Measurements from ENCODE around the gene ANKRD11. TPM values are rescaled to one million over a fixed set of nuclear protein-coding genes. Genes with fewer than 3 reads are reported as not detected.
"Not testable (repeated sequence)": the region's sequence is repeated elsewhere in the genome, so short reads cannot be mapped to it uniquely, and the experiment has no call there.

Gene ANKRD11
- total RNA-seq, 1 experiment from 2014 or later = 266 TPM

- H3K9me2 ChIP-seq (ENCODE audit: insufficient read depth) = no peaks in the 10 kb centered on the region
- no peak overlapping the region for H2AFZ ChIP-seq (ENCODE audit: low read depth, low read length, poor library complexity, severe bottlenecking)
- peaks cover 7% of the 10 kb centered on the region; the same call in 1 of the 2 replicates for H3K79me2 ChIP-seq (ENCODE audit: insufficient read depth, low read length)
- no peak for TF ChIP-seq CEBPB (IDR thresholded peaks at IDR 0.05; ENCODE audit: low read depth)
- TF ChIP-seq TCF7L2 (IDR thresholded peaks at IDR 0.05; ENCODE audit: borderline replicate concordance, extremely low read depth, insufficient read depth, insufficient read length) = no peak
- TF ChIP-seq FOSL1 (IDR thresholded peaks at IDR 0.05; ENCODE audit: low read depth) = no peak
- TF ChIP-seq EZH2phosphoT487 (IDR thresholded peaks at IDR 0.05; ENCODE audit: borderline replicate concordance) = no peak
- no peak for TF ChIP-seq JUND (IDR thresholded peaks at IDR 0.05)
- TF ChIP-seq CTCF (IDR thresholded peaks at IDR 0.05 in 2 of 3, conservative IDR thresholded peaks at IDR 0.05 in 1 of 3; ENCODE audit: borderline replicate concordance in 1 of 3, insufficient read depth in 1 of 3, low read depth in 2 of 3, low read length in 2 of 3) = no peak
- TF ChIP-seq SP1 (IDR thresholded peaks at IDR 0.05; ENCODE audit: low read depth) = no peak
- no peak for TF ChIP-seq CBX3 (IDR thresholded peaks at IDR 0.05; ENCODE audit: low read depth)
- no peaks in the 10 kb centered on the region for H3K36me3 ChIP-seq (ENCODE audit: control insufficient read depth in 1 of 2, insufficient read depth in 2 of 2, low read length in 2 of 2)
- peaks cover 7 to 26% of the 10 kb centered on the region in 2 experiments; a peak in 3 of 4 replicates for H3K4me1 ChIP-seq (ENCODE audit: control insufficient read depth in 1 of 2, insufficient read depth in 2 of 2, low read length in 2 of 2)
- H3K9ac ChIP-seq (ENCODE audit: low read length) = no peak overlapping the region
- BruUV-seq (replicated peaks) = no TSS peak
- H3K4me3 ChIP-seq (replicated peaks in 1 of 2; ENCODE audit: low read depth in 1 of 2, low read length in 2 of 2) = no peak overlapping the region
- ChIA-PET RAD21 (ENCODE audit: low non-redundant PET in 1 of 2, low total read pairs in 2 of 2, uncharacterized antibody in 2 of 2, unreplicated experiment in 2 of 2) (no interaction called here), POLR2A (interaction anchor here (0.9 kb wide), 1 partner anchor 436 kb away, joined by 3 read pairs; no protein-coding TSS in a partner anchor), CTCF (no interaction called here)
- DNase-seq (ENCODE audit: low read depth, low spot score) (no peak), ATAC-seq (no peak)
- intact Hi-C loops (cut with micrococcal nuclease) = loop anchor here (5.0 to 10.0 kb wide), 2 partner anchors 80 to 263 kb away; partner anchors contain the start of gene SPG7
- H3K9me3 ChIP-seq (ENCODE audit: control insufficient read depth in 1 of 2, insufficient read depth in 1 of 2, low read depth in 1 of 2, low read length in 2 of 2) = peaks cover 0 to 5% of the 10 kb centered on the region in 2 experiments; a peak in 1 of 4 replicates
- no peak overlapping the region for H3K4me2 ChIP-seq (ENCODE audit: low read length)
- no peaks in the 10 kb centered on the region for H4K20me1 ChIP-seq (ENCODE audit: insufficient read depth)
- no peaks in the 10 kb centered on the region for H3K27me3 ChIP-seq (ENCODE audit: insufficient read depth, low read length)
- H3K27ac ChIP-seq (ENCODE audit: low read depth, low read length) = no peak overlapping the region
Measured at GRCh38 chr16:89244754-89245153, 245.6 kb downstream of the ANKRD11 start.

DNA sequence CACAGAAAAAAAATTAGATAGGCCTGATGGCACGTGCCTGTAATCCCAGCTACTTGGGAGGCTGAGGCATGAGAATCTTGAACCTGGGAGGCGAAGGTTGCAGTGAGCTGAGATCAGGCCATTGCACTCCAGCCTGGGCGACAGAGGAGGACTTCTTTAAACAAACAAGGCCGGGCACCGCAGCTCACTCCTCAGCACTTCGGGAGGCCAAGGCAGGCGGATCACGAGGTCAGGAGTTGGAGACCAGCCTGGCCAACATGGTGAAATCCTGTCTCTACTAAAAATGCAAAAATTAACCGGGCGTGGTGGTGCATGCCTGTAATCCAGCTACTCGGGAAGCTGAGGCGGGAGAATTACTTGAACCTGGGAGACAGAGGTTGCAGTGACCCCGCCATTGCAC lies 246.1 kb downstream of the ANKRD11 start:
- H3K79me2 ChIP-seq (ENCODE audit: insufficient read depth, low read length); BruUV-seq (replicated peaks); H3K4me3 ChIP-seq (replicated peaks in 1 of 2; ENCODE audit: low read depth in 1 of 2, low read length in 2 of 2); H3K27me3 ChIP-seq (ENCODE audit: insufficient read depth, low read length); RAD21 ChIA-PET (ENCODE audit: low non-redundant PET in 1 of 2, low total read pairs in 2 of 2, uncharacterized antibody in 2 of 2, unreplicated experiment in 2 of 2); H3K9ac ChIP-seq (ENCODE audit: low read length); H3K4me2 ChIP-seq (ENCODE audit: low read length); ATAC-seq; H3K36me3 ChIP-seq (ENCODE audit: control insufficient read depth in 1 of 2, insufficient read depth in 2 of 2, low read length in 2 of 2); DNase-seq (ENCODE audit: low read depth, low spot score); H4K20me1 ChIP-seq (ENCODE audit: insufficient read depth); H3K9me3 ChIP-seq (ENCODE audit: control insufficient read depth in 1 of 2, insufficient read depth in 1 of 2, low read depth in 1 of 2, low read length in 2 of 2); CTCF ChIA-PET; POLR2A ChIA-PET; H3K9me2 ChIP-seq (ENCODE audit: insufficient read depth); H3K27ac ChIP-seq (ENCODE audit: low read depth, low read length); H2AFZ ChIP-seq (ENCODE audit: low read depth, low read length, poor library complexity, severe bottlenecking): not testable (repeated sequence)
- peaks cover 7 to 26% of the 10 kb centered on the region in 2 experiments; a peak in 3 of 4 replicates for H3K4me1 ChIP-seq (ENCODE audit: control insufficient read depth in 1 of 2, insufficient read depth in 2 of 2, low read length in 2 of 2)
- intact Hi-C loops (cut with micrococcal nuclease) = loop anchor here (5.0 to 10.0 kb wide), 2 partner anchors 81 to 263 kb away; partner anchors contain the start of gene SPG7

All from HCT116 (cell line).